SK-N-SH (cell line): Measurements from ENCODE around the gene GIT2.

Source experiments
- CTCF ChIP-seq: fragments of 200-600 bp; sonication (generic); IDR thresholded peaks from 2 replicates; pipeline ENCODE4 v1.6.1; 2017; ENCODE audit warnings: antibody characterized with exemption, mild to moderate bottlenecking, moderate library complexity
- EZH2phosphoT487 ChIP-seq: fragments of 200-600 bp; sonication (generic); IDR thresholded peaks from 2 replicates; pipeline ENCODE4 v1.6.1; 2017; ENCODE audit warnings: low read depth, mixed run types, mild to moderate bottlenecking, antibody characterized with exemption, moderate library complexity, borderline replicate concordance
- RXRA ChIP-seq: IDR thresholded peaks from 2 replicates; pipeline ENCODE4 v1.4.0; 2012; ENCODE audit warnings: low read depth, mild to moderate bottlenecking, borderline replicate concordance
- USF1 ChIP-seq: IDR thresholded peaks from 2 replicates; pipeline ENCODE4 v1.4.0; 2012; ENCODE audit warnings: low read depth, borderline replicate concordance

DNA sequence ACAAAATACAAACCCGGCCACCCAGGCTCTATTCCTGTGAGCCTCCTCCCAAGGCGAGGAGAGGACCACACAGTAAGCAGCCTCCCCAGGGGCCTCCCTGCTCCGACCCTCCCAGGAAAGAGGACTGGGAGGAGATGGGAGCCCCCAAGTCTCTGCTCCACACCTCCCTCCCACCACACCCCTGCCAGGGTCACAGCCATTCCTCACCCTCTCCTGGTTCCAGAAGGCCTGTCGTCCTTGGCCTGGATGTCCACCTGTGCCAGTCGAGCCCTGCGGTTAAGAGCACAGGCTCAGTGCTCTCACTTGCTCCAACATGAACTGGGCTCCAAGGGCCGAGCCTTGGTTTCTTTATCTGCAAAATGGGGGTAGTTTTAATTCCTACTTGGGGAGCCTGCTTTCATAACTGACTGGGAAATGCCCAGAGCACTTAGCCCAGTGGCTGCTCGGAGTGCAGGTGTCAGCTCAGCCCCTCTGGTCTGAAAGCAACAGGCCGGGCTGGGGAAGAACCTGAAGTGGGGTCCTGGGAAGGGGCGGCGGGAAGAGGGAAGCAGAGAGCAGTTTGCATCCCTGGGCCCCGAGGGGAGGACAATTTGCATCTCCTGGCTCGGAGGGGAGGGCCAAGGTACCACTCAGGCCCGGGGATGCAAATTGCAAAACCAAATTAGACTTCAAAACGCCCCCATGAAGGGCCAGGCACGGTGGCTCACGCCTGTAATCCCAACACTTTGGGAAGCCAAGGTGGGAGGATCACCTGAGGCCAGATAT, 72.5 kb downstream of the GIT2 start:
- TF ChIP-seq EZH2phosphoT487 (no peak), RXRA (no peak), USF1 (no peak), CTCF (no peak)
